Erythroblast (primary cell): Measurements from ENCODE around the gene REEP3.
"Not testable (repeated sequence)": the region's sequence is repeated elsewhere in the genome, so short reads cannot be mapped to it uniquely, and the experiment has no call there.

Experiments
- DNase-seq, 2 experiments: peaks; one replicate each; lab custom pipeline; 2025; lab: John Stamatoyannopoulos, UW
- GATA1 ChIP-seq: IDR thresholded peaks from 2 replicates; pipeline ENCODE4 v1.6.1; 2011; ENCODE audit warnings: low read depth, mild to moderate bottlenecking, control low read depth, low read length, moderate library complexity
- POLR2A ChIP-seq: IDR thresholded peaks from 2 replicates; pipeline ENCODE4 v1.6.1; 2011; ENCODE audit warnings: mild to moderate bottlenecking, low read length

Gene REEP3

GRCh38 chr10:63544418-63544817 lies 23.2 kb downstream of the REEP3 start:
- TF ChIP-seq POLR2A (no peak), GATA1 (no peak)
- DNase-seq: no peak

DNA sequence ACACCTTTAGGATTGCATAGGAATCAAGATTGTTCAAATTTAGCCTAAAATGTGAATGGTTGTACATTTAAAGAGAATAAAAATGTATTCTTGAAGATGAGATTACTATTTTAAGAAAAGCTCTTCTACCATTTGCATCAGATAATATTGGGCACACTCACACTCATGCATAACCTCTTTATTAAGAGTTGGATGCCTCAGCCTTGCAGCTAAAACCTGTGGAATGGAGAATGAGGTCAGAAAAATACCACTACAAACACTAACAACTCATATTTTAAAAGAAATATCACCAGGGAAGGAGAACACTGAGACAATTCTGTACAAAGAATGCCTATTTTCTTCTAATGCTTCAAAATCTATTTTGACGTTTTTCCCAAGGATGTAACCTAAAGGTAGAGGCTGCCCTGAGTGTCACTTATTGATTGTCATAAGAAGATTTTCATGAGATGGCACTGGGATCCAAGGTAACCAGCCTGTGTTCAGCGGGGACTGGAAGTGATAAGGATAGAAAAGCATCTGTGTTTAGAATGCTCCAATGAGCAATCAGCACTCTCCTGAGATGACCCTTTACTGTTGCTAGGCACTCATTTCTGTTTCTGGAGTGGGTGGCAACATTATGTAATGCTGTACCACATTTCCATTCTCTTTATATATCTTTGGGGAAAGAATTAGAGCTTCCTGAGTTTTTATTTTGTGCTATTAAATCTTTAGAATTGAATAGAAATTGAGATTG lies 26.6 kb downstream of the REEP3 start:
- DNase-seq: no peak
- TF ChIP-seq POLR2A: no peak
- no peak for TF ChIP-seq GATA1

- DNase-seq: no peak
- TF ChIP-seq GATA1 (no peak), POLR2A (no peak)
Measured at GRCh38 chr10:63548860-63549259, 27.7 kb downstream of the REEP3 start.

GRCh38 chr10:63549810-63550209 lies 28.6 kb downstream of the REEP3 start:
- TF ChIP-seq POLR2A (no peak), GATA1 (no peak)
- no peak for DNase-seq

DNA sequence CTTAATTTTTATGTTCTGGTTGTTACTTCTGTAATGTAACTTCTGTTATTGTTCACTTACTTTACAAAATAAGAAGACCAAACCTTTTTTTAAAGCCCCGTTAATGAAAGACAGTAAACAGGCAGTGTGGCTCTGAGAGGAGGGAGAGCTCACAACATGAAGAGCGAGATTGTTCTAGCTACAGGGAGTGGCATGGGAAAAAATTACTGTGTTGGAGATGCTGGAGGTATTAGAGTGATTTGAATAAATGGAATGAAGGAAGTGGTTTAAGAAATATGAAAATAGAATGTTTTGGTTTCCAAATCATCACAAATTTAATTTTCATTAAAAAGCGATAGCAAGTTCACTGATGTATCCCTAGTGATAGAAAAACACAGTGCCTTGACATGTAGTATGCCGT lies 31.8 kb downstream of the REEP3 start:
- TF ChIP-seq POLR2A (no peak), GATA1 (no peak)
- no peak for DNase-seq

DNA sequence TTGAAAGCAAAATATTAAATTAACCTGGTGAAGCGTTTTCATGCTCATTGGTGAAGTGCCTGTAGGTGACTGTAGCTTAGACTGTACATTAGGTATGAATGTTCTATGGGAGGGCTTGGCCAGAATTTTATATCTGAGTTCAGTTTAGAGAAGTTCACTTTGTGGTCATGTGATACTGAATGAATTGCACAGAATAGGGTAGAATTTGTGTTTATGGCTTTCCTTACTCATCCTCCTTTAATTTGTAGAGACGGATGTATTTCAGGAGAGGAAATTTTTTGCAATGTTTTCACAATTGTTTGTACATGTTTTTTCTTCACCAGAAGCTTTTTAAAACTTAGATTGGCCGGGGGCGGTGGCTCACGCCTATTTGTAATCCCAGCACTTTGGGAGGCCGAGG lies 32.3 kb downstream of the REEP3 start:
- no peak for TF ChIP-seq POLR2A
- no peak for TF ChIP-seq GATA1

GRCh38 chr10:63554657-63555056 lies 33.5 kb downstream of the REEP3 start:
- TF ChIP-seq POLR2A: no peak
- no peak for TF ChIP-seq GATA1
- no peak for DNase-seq

More for the DNA sequence above, 32.3 kb downstream of the REEP3 start:
- no peak for DNase-seq

DNA sequence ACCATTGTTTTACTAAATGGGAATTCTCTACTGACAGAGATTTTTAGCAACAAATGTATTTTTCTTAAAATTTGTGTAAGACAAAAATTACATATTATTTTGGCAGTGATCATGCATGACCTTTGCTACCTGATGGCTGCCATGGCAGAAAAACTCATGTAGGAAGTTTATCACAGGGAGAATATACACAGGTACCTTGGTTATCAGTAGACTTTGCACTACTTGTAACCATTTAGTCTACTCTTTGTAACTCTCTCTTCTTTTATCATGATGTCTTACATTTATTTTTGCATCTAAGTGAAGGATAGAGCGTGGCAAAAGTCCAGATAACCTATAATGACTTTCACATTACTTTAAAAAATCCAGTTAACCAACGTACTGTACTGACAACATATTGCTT lies 34.1 kb downstream of the REEP3 start:
- DNase-seq: no peak
- TF ChIP-seq POLR2A: no peak
- no peak for TF ChIP-seq GATA1

GRCh38 chr10:63558132-63558784 lies 37.1 kb downstream of the REEP3 start:
- no peak for TF ChIP-seq GATA1
- TF ChIP-seq POLR2A: no peak

GRCh38 chr10:63561341-63561740 lies 40.1 kb downstream of the REEP3 start:
- DNase-seq: no peak
- TF ChIP-seq GATA1 (no peak), POLR2A (no peak)

More at GRCh38 chr10:63558132-63558784, 37.1 kb downstream of the REEP3 start:
- no peak for DNase-seq

GRCh38 chr10:63562391-63562790 lies 41.2 kb downstream of the REEP3 start:
- TF ChIP-seq GATA1: no peak
- TF ChIP-seq POLR2A: no peak
- no peak for DNase-seq

DNA sequence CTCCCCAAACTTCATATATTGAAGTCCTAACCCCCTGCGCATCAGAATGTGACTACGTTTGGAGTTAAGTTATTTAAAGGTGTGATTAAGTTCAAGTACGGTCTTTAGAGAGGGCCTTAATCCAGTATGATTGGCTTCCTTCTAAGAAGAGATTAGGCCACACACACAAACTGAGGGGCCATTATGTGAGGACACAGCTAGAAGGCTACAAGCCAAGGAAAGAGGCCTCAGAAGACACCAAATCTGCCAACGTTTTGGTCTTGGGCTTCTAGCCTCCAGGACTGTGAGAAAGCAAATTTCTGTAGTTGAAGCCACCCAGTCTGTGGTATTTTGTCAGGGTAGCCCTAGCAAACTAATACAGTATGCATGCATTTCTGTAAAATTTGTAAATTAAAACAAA lies 41.7 kb downstream of the REEP3 start:
- DNase-seq: no peak
- no peak for TF ChIP-seq POLR2A
- TF ChIP-seq GATA1: no peak

DNA sequence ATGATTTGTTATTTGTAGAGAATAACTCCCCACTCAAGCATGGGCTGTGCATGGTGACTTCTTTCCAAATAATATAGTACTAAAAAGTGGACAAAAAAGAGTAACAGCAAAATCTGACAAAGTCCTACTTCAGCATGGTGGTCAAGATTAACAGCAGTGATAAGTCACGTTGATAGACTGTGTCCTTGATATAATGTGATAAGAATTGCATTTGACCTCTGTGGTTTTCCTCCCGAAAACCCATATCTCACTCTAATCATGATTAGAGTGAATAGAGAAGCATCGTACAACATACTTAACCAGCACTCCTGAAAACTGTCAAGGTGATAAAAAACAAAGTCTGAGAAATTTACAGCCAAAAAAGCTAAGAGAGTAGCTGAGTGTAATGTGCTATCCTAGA lies 42.4 kb downstream of the REEP3 start:
- DNase-seq: no peak
- TF ChIP-seq POLR2A: no peak

GRCh38 chr10:63564731-63565130 lies 43.5 kb downstream of the REEP3 start:
- not testable (repeated sequence) for DNase-seq

- no peak for DNase-seq
- TF ChIP-seq POLR2A: no peak
- no peak for TF ChIP-seq GATA1
Measured at GRCh38 chr10:63573068-63573697, 52.0 kb downstream of the REEP3 start.
